Ascending aorta (tissue), 2 donors: ENCODE data around the gene MAN1A2. TPM values are rescaled to one million over a fixed set of nuclear protein-coding genes. Genes with fewer than 3 reads are reported as not detected.

Experiments used
- DNase-seq, 2 donors: peaks; one replicate each; pipeline ENCODE4 v3.0.0-alpha.2; 2019; ENCODE audit warnings: low spot score in 2 of 2
- H3K27ac ChIP-seq, 2 donors: fragments of 200-600 bp; sonication (generic); one replicate each; pipeline ENCODE4 v1.5.1; 2016 to 2017; ENCODE audit warnings: mild to moderate bottlenecking in 1 of 2
- H3K27me3 ChIP-seq: fragments of 200-600 bp; sonication (generic); one replicate; pipeline ENCODE4 v1.5.1; 2017
- H3K36me3 ChIP-seq, 2 donors: fragments of 200-600 bp; sonication (generic); one replicate each; pipeline ENCODE4 v1.5.1; 2016
- H3K4me1 ChIP-seq, 2 donors: fragments of 200-600 bp; sonication (generic); one replicate each; pipeline ENCODE4 v1.5.1; 2016 to 2017; ENCODE audit warnings: mild to moderate bottlenecking in 1 of 2
- H3K4me3 ChIP-seq, 2 donors: fragments of 200-600 bp; sonication (generic); one replicate each; pipeline ENCODE4 v1.5.1; 2016 to 2017; ENCODE audit warnings: mild to moderate bottlenecking in 1 of 2
- H3K9me3 ChIP-seq, 2 donors: fragments of 200-600 bp; sonication (generic); one replicate each; pipeline ENCODE4 v1.5.1; 2016
- intact Hi-C: fragments of 100-400 bp; cut with DNase I; formaldehyde crosslinking; loops from one replicate; pipeline ENCODE4 v1.15.1; 2023
- total RNA-seq: library from RNA; depleted of rRNA; stranded (reverse); fragments of >200 nt; gene quantifications from one replicate; pipeline ENCODE4 v1.1.0, GENCODE V29; 2016
- TF ChIP-seq, protein P1 (sequence below), 3 experiments: fragments of 200-600 bp in 2 of 3; fragments of 450-650 bp in 1 of 3; sonication (generic) in 2 of 3; IDR thresholded peaks; one replicate each; pipeline ENCODE4 v1.5.1; 2016 to 2019; ENCODE audit warnings: antibody characterized with exemption in 3 of 3, mild to moderate bottlenecking in 1 of 3, moderate library complexity in 1 of 3

The MAN1A2 gene
- total RNA-seq, 1 donor from 2014 or later, result 25.4 TPM

DNA sequence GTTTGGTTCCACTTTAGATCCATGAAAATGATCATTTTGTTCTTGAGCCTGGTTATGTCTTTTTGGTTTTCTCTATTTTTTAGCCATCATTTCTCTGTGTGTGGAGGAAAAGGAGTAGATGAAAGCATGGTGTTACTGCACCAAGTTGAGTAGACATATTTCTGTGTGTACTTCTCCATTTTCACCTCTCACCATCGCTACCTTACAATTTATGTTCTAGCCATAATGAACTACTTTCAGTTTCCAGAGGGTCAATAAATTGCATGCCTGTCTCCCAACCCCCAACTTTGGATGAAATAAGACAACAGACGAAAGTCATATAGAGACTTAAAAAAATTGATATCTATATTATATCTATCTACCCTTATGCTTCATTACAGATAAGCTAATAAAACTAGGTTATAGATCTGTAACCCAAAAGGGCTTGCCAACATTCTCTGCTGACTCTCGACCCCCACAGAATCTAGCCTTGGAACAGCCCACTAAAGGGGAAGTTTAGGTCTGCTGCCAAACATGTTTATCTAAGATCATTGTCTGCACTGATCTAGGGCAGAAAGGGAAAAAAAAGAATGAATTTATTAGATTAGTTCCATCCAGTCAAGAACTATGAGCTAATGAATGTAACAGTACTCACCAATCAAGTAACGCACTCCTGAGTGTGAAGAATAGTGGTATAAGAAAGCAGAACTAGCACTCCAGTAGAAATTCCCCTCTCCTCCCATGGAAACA is 7.5 kb upstream of the MAN1A2 start:
- TF ChIP-seq, protein P1, sequence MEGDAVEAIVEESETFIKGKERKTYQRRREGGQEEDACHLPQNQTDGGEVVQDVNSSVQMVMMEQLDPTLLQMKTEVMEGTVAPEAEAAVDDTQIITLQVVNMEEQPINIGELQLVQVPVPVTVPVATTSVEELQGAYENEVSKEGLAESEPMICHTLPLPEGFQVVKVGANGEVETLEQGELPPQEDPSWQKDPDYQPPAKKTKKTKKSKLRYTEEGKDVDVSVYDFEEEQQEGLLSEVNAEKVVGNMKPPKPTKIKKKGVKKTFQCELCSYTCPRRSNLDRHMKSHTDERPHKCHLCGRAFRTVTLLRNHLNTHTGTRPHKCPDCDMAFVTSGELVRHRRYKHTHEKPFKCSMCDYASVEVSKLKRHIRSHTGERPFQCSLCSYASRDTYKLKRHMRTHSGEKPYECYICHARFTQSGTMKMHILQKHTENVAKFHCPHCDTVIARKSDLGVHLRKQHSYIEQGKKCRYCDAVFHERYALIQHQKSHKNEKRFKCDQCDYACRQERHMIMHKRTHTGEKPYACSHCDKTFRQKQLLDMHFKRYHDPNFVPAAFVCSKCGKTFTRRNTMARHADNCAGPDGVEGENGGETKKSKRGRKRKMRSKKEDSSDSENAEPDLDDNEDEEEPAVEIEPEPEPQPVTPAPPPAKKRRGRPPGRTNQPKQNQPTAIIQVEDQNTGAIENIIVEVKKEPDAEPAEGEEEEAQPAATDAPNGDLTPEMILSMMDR (IDR thresholded peaks at IDR 0.05), result no peak
- H3K9me3 ChIP-seq, result no peaks in the 10 kb centered on the region
- intact Hi-C loops, result loop anchor here (10.0 kb wide), 2 partner anchors 395 to 1785 kb away; partner anchors contain the start of gene WARS2
- no peak for DNase-seq
- H3K27ac ChIP-seq, result no peak overlapping the region
- H3K4me1 ChIP-seq, result peaks cover 0 to 2% of the 10 kb centered on the region in 2 donors
- no peak overlapping the region for H3K4me3 ChIP-seq
- no peaks in the 10 kb centered on the region for H3K36me3 ChIP-seq
- H3K27me3 ChIP-seq, result no peaks in the 10 kb centered on the region

DNA sequence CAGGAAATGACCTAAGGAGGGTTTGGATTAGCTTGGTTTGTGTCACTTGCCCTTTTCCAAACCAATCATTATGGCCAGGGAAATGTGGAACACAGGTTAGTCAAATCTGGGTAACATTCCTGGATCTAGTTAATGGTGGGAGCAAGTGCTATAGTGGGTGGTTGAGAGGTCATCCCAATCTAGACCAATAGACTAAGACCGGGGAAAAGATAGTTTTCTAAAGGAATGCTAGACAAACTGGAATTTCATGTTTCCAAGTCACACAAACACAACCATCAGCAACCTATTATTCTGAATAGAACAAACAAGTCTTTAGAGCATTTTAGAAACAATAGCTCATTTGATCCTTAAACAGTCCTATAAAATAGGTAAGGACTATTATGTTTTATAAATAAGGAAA is 4.3 kb upstream of the MAN1A2 start:
- no peaks in the 10 kb centered on the region for H3K36me3 ChIP-seq
- H3K4me1 ChIP-seq, result peaks cover 0 to 11% of the 10 kb centered on the region in 2 donors
- H3K9me3 ChIP-seq, result no peaks in the 10 kb centered on the region
- H3K27ac ChIP-seq, result no peak overlapping the region
- DNase-seq, result no peak
- H3K4me3 ChIP-seq, result no peak overlapping the region
- TF ChIP-seq, protein P1 (IDR thresholded peaks at IDR 0.05), result no peak
- intact Hi-C loops, result loop anchor here (10.0 kb wide), 2 partner anchors 392 to 1782 kb away; partner anchors contain the start of gene WARS2
- H3K27me3 ChIP-seq, result no peaks in the 10 kb centered on the region

DNA sequence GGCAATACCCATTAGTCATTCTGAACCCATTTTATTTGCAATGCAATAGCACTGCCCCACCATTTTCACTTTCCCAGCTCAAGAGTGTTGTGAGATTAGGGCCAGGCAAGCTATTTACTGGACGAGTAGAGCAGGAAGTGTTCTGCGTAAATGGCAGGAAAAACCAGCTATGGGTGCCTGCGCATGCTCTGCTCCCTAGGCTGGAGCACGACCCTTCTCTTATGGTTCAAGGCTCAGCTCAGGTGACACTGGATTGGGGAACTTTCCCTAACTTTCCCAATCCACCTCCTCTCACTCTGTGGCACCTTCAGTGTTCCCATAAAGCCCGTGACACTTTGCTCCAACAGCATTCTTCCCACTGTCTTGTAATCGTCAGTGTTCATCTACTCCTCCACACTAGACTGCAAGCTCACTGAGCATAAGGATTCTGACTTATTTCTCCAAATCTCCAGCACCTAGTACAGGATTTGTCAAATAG is 3.6 kb upstream of the MAN1A2 start:
- Histone ChIP-seq H3K36me3 (no peaks in the 10 kb centered on the region), H3K9me3 (no peaks in the 10 kb centered on the region), H3K4me3 (no peak overlapping the region), H3K4me1 (peaks cover 0 to 11% of the 10 kb centered on the region in 2 donors), H3K27me3 (no peaks in the 10 kb centered on the region), H3K27ac (no peak overlapping the region)
- TF ChIP-seq, protein P1 (IDR thresholded peaks at IDR 0.05), result no peak
- intact Hi-C loops, result loop anchor here (10.0 kb wide), 2 partner anchors 391 to 1781 kb away; partner anchors contain the start of gene WARS2
- no peak for DNase-seq

DNA sequence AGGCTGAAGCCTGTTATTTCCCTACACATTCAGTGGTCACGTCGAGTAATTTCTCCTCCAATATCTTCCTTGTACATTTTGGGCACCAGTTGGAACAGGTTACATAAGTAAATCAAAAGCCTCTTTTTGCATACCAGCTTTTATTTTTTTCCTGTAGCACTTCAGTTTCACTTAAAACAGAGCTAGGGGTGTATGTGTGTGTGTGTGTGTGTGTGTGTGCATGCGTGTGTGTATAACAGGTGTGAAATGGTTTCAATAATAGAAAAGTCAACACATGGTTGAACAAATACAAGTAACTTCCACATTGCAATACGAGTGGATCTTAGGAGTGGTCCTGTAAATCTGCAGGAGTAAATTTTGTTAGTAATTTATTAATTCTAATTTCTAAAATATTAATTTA is 3.0 kb upstream of the MAN1A2 start:
- Histone ChIP-seq H3K27me3 (no peaks in the 10 kb centered on the region), H3K4me3 (no peak overlapping the region), H3K4me1 (peaks cover under 1 to 11% of the 10 kb centered on the region in 2 donors), H3K27ac (no peak overlapping the region), H3K9me3 (no peaks in the 10 kb centered on the region), H3K36me3 (no peaks in the 10 kb centered on the region)
- TF ChIP-seq, protein P1 (IDR thresholded peaks at IDR 0.05), result no peak
- DNase-seq, result no peak
- intact Hi-C loops, result loop anchor here (10.0 kb wide), 2 partner anchors 391 to 1781 kb away; partner anchors contain the start of gene WARS2

DNA sequence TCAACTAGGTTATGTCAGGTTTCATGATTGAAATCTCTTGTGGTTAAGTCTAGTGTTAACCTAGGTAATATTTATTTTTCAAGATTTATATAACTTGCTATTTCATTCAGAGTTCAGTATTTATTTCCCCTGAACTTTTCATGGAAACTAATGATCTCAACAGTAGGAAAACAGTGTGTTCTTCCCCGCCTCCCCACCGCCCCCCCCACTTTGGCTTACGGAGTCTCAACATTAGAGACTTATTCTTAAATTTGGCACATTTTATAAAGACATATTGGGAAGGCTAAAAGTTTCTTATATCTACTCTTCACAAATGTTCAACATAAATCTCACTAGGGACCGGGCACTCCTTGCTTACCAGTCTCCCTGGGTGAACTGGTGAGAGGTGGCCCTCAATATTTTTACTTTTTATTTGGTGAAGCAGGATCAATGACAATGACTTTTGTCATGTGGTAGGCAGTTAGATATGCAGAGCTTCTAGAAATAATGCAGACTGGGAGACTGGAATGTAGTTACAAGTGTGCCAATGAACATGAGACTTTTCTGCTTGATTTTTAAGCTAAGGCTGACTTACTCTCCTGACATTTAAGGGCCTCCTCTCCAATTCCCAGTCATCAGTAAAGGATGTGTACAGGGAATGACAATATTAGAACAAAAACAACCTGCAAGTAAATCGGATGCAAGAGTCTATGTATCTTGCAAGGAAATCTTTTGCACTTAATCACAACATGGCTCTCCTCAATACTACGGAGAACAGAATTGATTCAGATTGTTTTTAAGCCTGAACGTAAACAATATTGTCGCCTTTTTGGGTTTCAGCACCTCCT is 1.7 kb upstream of the MAN1A2 start:
- H3K4me1 ChIP-seq, result peaks cover 7 to 14% of the 10 kb centered on the region in 2 donors
- H3K4me3 ChIP-seq, result peak overlapping the region; percentile 84 to 86
- no peaks in the 10 kb centered on the region for H3K9me3 ChIP-seq
- H3K27me3 ChIP-seq, result no peaks in the 10 kb centered on the region
- intact Hi-C loops, result loop anchor here (2.0 to 10.0 kb wide), 7 partner anchors 243 to 1779 kb away; partner anchors contain the start of genes ATP1A1, TTF2 and WARS2
- H3K36me3 ChIP-seq, result no peaks in the 10 kb centered on the region
- no peak for DNase-seq
- TF ChIP-seq, protein P1 (IDR thresholded peaks at IDR 0.05), result no peak
- peak overlapping the region; percentile 97 to 98 for H3K27ac ChIP-seq
